ENCODE measurements around the gene LEF1. TPM values are rescaled to one million over a fixed set of nuclear protein-coding genes. Genes with fewer than 3 reads are reported as not detected.

Gene LEF1
- polyA plus RNA-seq, 1 donor (not counting 4 experiments of a cell fraction or from before 2014, with no cell fraction given) = 1.5 TPM

DNA sequence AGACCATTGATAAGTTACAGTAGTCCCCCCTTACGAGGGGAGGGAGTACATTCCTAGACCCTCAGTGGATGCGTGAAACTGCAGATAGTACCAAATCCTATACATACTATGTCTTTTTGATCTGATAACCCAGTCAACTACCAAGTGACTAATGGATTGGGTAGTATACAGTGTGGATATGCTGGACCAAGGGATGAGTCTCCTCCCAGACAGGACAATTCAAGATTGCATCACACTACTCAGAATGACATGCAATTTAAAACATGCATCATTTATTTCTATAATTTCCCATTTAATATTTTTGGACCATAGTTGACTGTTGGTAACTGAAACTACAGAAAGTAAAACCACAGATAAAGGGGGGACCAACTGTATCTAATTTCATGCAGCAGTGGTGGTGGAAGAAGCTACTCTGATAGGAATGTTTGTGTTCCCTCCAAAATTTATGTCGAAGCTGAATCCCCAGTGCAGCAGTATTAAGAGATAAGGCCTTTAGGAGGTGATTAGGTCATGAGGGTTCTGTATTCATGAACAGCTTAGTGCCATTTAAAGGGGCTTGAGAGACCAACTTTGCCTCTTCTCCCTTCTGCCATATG is 167.1 kb downstream of the LEF1 start:
- no peak overlapping the region for H2AFZ ChIP-seq (ENCODE audit: control insufficient read depth, low read length)
- H3K9me3 ChIP-seq (ENCODE audit: control insufficient read depth, low read depth, low read length) = no peaks in the 10 kb centered on the region
- no peak for FAIRE-seq
- H3K4me3 ChIP-seq (ENCODE audit: control insufficient read depth in 2 of 3, extremely low read depth in 1 of 3, insufficient read depth in 2 of 3, low read depth in 1 of 3, low read length in 3 of 3) = no peak overlapping the region
- no peaks in the 10 kb centered on the region for H3K27me3 ChIP-seq (ENCODE audit: control insufficient read depth, extremely low read depth, insufficient read depth, low read length)
- no peak for DNase-seq (ENCODE audit: low read depth, low spot score)
- peaks cover 3% of the 10 kb centered on the region for H3K9me1 ChIP-seq (ENCODE audit: control insufficient read depth, extremely low read depth, insufficient read depth, low read length)
- dilution Hi-C loops (cut with MboI; ENCODE audit: extremely low pct_ligation_motif_present, low sequenced_read_pairs) = no loop called here
- H3K36me3 ChIP-seq (ENCODE audit: control insufficient read depth in 2 of 2, extremely low read depth in 1 of 2, insufficient read depth in 2 of 2, low read length in 2 of 2) = no peaks in the 10 kb centered on the region
- H3K4me1 ChIP-seq (ENCODE audit: control insufficient read depth, extremely low read depth, insufficient read depth, low read length) = no peaks in the 10 kb centered on the region
- H4K20me1 ChIP-seq (ENCODE audit: control insufficient read depth, extremely low read depth, insufficient read depth, low read length) = no peaks in the 10 kb centered on the region
- no peak for TF ChIP-seq EZH2 (IDR thresholded peaks at IDR 0.05; ENCODE audit: low read length)
- TF ChIP-seq, protein P1, sequence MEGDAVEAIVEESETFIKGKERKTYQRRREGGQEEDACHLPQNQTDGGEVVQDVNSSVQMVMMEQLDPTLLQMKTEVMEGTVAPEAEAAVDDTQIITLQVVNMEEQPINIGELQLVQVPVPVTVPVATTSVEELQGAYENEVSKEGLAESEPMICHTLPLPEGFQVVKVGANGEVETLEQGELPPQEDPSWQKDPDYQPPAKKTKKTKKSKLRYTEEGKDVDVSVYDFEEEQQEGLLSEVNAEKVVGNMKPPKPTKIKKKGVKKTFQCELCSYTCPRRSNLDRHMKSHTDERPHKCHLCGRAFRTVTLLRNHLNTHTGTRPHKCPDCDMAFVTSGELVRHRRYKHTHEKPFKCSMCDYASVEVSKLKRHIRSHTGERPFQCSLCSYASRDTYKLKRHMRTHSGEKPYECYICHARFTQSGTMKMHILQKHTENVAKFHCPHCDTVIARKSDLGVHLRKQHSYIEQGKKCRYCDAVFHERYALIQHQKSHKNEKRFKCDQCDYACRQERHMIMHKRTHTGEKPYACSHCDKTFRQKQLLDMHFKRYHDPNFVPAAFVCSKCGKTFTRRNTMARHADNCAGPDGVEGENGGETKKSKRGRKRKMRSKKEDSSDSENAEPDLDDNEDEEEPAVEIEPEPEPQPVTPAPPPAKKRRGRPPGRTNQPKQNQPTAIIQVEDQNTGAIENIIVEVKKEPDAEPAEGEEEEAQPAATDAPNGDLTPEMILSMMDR (optimal IDR thresholded peaks at IDR 0.05 in 1 of 3, IDR thresholded peaks at IDR 0.05 in 1 of 3, conservative IDR thresholded peaks at IDR 0.05 in 1 of 3; ENCODE audit: extremely low read depth in 1 of 3, insufficient read depth in 2 of 3, low read length in 3 of 3) = no peak
- peaks cover 11% of the 10 kb centered on the region for H3K79me2 ChIP-seq (ENCODE audit: control insufficient read depth, insufficient read depth, low read length)
- no peak overlapping the region for H3K9ac ChIP-seq (ENCODE audit: control insufficient read depth, extremely low read depth, insufficient read depth, low read length)
- H3K4me2 ChIP-seq (ENCODE audit: control insufficient read depth, extremely low read depth, insufficient read depth, low read depth, low read length) = no peak overlapping the region
- no peak overlapping the region for H3K27ac ChIP-seq (ENCODE audit: control insufficient read depth, insufficient read depth, low read length)

DNA sequence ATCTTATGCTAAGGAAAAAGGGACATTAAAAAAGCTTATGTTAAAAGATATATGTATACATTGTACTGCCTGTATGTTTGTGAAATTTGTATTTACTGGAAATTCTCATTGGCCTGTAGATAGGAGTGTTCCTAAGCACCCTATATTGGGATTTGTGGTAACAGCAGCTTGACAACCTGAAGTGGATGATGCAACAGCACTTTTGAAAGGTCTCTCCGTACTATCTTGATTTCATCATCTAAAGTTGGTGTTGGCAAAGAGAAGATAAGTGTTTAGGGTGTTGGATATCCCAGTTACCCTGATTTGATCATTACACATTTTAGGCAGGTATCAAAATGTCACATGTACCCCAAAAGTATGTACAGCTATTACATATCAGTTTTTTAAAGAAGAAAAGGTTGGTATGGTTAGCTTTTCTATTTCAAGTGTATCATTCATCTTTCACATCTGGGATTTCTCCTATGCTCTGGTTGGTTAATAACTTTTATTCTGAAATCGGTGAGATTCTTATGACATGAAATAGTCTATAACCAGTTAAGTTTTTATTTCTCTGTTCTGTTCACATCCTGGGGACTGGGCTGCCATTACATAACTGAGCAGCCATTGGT is 168.7 kb downstream of the LEF1 start:
- H4K20me1 ChIP-seq (ENCODE audit: control insufficient read depth, extremely low read depth, insufficient read depth, low read length) = no peaks in the 10 kb centered on the region
- H3K27ac ChIP-seq (ENCODE audit: control insufficient read depth, insufficient read depth, low read length) = no peak overlapping the region
- H3K9me1 ChIP-seq (ENCODE audit: control insufficient read depth, extremely low read depth, insufficient read depth, low read length) = peaks cover 3% of the 10 kb centered on the region
- no peak for DNase-seq (ENCODE audit: low read depth, low spot score)
- H3K4me3 ChIP-seq (ENCODE audit: control insufficient read depth in 2 of 3, extremely low read depth in 1 of 3, insufficient read depth in 2 of 3, low read depth in 1 of 3, low read length in 3 of 3) = no peak overlapping the region
- no peak overlapping the region for H3K4me2 ChIP-seq (ENCODE audit: control insufficient read depth, extremely low read depth, insufficient read depth, low read depth, low read length)
- H2AFZ ChIP-seq (ENCODE audit: control insufficient read depth, low read length) = no peak overlapping the region
- no peaks in the 10 kb centered on the region for H3K27me3 ChIP-seq (ENCODE audit: control insufficient read depth, extremely low read depth, insufficient read depth, low read length)
- no peak overlapping the region for H3K9ac ChIP-seq (ENCODE audit: control insufficient read depth, extremely low read depth, insufficient read depth, low read length)
- H3K79me2 ChIP-seq (ENCODE audit: control insufficient read depth, insufficient read depth, low read length) = peaks cover 15% of the 10 kb centered on the region
- TF ChIP-seq, protein P1 (optimal IDR thresholded peaks at IDR 0.05 in 1 of 3, IDR thresholded peaks at IDR 0.05 in 1 of 3, conservative IDR thresholded peaks at IDR 0.05 in 1 of 3; ENCODE audit: extremely low read depth in 1 of 3, insufficient read depth in 2 of 3, low read length in 3 of 3) = no peak
- TF ChIP-seq EZH2 (IDR thresholded peaks at IDR 0.05; ENCODE audit: low read length) = no peak
- H3K36me3 ChIP-seq (ENCODE audit: control insufficient read depth in 2 of 2, extremely low read depth in 1 of 2, insufficient read depth in 2 of 2, low read length in 2 of 2) = peaks cover 0 to 7% of the 10 kb centered on the region in 2 experiments
- dilution Hi-C loops (cut with MboI; ENCODE audit: extremely low pct_ligation_motif_present, low sequenced_read_pairs) = no loop called here
- H3K9me3 ChIP-seq (ENCODE audit: control insufficient read depth, low read depth, low read length) = no peaks in the 10 kb centered on the region
- FAIRE-seq = no peak
- H3K4me1 ChIP-seq (ENCODE audit: control insufficient read depth, extremely low read depth, insufficient read depth, low read length) = no peaks in the 10 kb centered on the region
